ENCODE results near the gene ACSS1. TPM values are rescaled to one million over a fixed set of nuclear protein-coding genes. Genes with fewer than 3 reads are reported as not detected.

ACSS1 gene
- total RNA-seq, 1 donor from 2014 or later, result 70.8 TPM

DNA sequence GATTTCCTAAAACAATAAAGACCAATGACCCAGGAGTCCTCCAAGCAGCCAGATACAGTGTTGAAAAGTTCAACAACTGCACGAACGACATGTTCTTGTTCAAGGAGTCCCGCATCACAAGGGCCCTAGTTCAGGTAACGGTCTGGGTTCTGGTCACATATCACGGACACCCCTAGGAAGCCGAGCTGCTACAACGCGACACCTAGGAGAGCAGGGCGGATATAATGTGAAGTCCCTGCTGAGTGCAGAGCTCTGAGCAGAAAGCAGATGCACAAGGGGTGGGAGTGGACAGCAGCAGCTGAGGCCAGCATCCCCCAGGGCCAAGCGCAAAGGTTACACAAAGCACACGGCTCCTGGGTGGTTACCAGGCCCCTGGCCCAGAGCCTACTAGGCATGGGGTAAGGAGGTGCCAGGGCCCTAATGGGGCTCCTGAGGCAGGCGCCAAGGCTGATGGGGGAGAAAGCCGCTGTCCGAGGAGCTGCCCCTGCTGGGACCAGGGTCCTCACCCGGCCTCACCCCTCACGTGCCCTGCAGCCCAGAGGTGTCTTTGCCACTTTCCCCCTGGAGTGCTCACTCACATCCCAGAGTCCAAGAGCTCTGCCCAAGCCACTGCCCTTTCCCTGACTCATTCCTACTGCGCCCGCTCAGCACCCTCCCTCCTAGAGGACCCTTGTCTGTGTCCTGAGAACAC lies 100.5 kb downstream of the ACSS1 start:
- peak; percentile 9 for DNase-seq (ENCODE audit: low spot score)

Other genes with a start within 250 kb of the ACSS1 start
- 4.3 TPM for gene CST7, start 108.9 kb downstream of the ACSS1 start, total RNA-seq
- 68.8 TPM for gene APMAP, start 65.4 kb downstream of the ACSS1 start, total RNA-seq
- gene VSX1, start 24.0 kb upstream of the ACSS1 start, total RNA-seq, result not detected
- gene ENTPD6, start 137.6 kb upstream of the ACSS1 start, total RNA-seq, result 133 TPM
- gene PYGB, start 189.9 kb upstream of the ACSS1 start, total RNA-seq, result 99.5 TPM